NCI-H1930 (cell line): ENCODE measurements around the gene MCF2L.

Source experiments
- DNase-seq, 2 experiments: peaks; one replicate each; lab custom pipeline; 2025; lab: John Stamatoyannopoulos, UW

Gene MCF2L

DNA sequence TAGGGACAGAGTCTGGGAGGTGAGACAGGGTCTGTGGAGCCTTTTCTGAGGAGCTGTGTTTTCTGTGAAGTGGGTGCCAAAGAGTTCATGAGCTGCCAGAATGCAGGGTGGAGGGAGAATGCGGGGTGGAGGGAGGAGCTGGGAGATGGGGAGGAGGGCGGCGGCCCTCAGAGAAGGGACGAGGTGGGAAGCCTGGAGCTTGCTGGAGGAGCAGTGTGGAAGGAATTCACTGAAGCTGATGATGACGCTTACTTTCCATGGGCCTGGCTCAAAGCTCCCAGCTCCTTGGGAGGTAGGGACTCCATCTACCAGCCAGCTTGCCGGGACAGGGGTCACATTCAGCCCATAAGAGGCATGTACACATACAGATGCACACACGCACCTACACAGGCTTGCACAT is 62.5 kb downstream of the MCF2L start:
- no peak for DNase-seq

DNA sequence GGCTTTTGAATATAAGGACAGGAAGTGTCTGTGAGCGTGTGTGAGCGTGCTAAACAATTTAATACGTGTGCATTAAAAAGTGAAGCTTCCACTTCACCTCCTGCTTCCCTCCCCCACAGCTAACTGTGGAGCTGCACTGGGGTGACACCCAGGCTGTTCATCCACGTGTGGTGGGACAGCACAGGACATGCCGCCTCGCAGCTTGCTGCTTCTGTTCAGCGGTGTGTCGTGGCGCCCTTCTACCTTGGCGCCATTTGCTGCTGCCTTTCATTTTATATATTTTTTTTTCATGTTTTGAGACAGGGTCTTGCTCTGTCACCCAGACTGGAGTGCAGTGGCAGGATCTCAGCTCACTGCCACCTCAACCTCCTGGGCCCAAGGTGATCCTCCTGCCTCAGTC is 63.3 kb downstream of the MCF2L start:
- no peak for DNase-seq

DNA sequence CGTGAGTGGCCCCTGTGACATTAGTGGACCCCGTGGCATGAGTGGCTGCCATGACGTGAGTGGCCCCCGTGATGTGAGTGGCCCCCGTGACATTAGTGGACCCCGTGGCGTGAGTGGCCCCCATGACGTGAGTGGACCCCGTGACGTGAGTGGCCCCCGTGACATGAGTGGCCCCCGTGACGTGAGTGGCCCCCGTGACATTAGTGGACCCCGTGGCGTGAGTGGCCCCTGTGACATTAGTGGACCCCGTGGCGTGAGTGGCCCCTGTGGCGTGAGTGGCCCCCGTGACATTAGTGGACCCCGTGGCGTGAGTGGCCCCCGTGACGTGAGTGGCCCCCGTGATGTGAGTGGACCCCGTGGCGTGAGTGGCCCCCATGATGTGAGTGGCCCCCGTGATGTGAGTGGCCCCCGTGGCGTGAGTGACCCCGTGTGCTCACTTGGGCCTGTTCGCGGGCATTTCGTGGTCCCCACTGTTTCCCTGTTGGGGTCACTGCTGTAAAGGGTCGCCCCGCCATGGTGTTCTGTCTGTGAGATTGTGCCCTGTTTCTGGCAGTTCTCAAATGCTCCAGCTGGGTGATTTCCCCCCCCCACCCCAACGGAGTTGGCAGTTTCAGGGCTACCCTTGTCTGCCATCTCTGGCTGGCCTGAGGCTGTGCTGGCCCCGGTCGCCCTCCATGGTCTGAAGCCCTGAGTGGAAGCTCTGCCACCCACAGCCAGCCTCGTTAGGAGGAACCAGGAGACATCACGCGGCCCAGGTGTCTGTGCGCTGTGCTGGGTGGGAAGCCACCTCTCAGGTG is 64.2 kb downstream of the MCF2L start:
- DNase-seq = no peak

DNA sequence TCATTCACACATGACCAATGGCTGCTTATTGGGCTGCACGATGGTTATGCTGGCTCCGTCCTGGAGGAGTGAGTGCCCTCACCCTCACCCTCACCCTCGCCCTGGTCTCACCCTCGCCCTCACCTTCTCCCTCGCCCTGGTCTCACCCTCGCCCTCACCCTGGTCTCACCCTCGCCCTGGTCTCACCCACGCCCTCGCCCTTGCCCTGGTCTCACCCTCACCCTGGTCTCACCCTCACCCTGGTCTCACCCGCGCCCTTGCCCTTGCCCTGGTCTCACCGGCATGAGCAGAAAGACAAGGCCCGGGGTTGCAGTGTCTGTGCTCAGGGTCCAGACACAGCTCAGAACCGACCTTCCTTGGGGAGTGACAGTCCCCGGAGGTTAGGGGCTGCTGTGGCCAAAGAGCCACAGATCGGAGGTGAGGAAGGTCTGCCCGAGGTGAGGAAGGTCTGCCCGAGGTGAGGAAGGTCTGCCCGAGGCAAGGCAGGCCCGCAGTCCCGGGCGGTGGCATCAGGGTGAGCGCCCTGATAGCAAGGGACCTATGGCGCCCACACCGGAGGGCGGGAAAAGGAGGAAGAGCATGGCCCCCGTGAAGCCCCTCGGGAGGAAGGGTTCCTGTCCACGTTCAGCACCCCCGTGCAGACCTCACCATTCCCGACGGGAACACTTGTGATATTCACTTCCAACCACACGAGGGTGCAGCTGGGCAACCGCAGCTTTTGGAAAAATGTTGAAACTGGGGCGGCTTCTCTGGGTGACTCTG is 65.6 kb downstream of the MCF2L start:
- DNase-seq = peak in 1 of 2 experiments; percentile 30

DNA sequence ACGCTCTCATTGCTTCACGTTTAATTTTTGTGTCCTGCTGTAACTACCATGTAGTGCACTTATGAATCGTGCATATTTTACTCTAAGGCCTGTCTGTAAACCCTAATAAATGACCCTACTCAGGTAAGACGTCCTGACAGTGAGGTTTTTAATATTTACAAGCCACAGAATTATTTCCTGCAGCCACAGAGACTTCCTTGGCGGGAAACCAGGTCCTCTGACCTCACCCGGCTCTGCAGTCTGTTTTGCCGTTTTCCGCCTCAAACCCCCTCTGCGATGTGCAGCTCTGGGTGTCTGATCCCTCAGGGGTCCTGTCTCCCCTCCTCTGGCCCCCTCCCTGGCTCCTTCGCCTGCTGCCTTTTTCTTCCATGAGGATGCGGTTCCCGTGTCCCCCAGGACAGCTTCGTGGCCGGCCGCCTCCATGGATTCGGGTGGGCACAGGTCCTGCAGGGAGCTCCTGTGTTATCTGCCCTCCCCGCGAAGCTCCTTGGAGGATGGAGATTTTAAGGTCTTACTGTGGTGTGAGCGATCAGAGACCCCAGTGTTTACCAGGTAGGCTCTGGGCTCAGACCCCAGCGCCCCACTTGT is 66.3 kb downstream of the MCF2L start:
- DNase-seq = no peak

DNA sequence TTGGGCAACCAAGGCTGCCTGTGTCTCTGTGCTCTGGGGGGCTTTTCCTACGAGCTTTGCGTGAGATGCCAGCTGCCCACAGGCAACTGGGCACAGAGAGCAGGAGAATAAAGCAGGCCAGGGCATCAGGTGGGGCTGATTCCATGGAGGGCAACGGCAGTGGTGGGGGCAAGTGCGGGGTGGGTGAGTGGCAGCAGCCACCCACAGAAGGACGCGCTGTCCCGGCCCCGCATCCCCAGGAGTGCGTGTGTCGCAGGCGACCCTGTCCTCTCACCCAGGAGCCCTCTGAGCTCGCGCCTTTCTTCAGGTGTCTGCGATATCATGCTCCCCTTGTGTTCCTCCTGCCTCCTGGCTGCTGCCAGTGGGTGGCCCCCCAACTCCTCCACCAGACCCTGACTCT is 67.4 kb downstream of the MCF2L start:
- DNase-seq = no peak

DNA sequence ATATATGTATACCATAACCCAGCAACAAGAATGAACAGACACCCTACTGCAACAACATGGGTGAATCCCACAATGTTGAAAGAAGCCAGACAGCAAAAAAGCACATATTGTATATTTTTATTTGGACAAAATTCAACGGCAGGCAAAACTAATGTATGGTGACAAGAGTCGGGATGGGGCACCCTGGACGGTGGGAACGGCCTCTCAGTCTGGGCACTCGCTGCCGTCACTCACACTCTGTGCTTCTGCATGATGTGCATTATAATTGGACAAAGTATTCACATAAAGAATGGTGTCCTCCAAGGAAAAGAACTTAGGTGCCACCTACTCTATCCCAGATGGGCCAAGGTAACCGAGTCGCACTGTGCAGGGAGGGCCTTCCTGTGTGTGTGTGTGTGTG is 71.0 kb downstream of the MCF2L start:
- no peak for DNase-seq

DNA sequence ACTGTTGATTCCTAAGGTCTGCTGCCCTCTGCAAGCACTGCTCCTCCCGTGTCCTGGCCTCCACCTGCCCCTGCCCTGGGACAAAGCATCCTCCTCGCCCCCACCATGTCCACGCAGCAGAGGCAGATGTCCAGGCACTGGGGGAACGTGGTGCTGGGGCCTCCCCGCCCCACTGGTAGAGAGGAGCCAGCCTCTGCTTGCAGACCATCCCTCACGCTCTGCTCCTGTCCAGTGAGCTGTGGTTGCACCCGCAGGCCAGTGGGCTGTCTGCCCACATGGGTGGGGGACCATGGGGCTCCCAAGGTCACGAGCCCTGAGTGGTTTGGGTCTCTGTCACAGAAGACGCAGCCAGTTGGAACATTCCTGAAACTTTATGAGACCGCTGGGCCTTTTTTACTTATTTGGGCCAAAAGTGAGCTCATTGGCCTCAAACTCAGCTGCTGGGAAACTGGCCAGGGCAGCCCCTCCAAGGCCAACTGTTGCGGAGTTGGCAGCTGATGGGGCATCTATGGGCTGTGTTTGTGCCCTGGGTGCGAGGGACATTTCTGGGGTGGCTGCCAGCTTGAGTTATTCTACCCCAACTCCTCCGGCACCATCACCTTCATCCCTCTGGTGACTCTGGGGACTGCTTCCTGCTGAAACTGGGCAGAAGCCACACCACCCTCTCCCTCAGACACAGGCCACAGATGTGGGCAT is 71.7 kb downstream of the MCF2L start:
- DNase-seq = no peak

DNA sequence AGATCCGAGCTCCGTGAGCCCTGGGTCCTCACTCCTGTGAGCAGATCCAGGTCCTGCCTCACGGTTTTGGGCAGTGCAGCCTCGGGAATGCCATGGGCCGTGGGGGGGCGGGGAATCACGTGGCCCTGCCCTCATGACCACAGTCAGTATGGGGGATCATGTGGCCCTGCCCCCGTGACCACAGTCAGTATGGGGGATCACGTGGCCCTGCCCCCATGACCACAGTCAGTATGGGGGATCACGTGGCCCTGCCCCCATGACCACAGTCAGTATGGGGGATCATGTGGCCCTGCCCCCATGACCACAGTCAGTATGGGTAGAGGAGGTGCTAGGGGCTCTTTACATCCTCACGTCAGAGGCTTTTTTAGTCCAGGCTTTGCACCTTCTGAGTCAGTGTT is 72.3 kb downstream of the MCF2L start:
- no peak for DNase-seq

DNA sequence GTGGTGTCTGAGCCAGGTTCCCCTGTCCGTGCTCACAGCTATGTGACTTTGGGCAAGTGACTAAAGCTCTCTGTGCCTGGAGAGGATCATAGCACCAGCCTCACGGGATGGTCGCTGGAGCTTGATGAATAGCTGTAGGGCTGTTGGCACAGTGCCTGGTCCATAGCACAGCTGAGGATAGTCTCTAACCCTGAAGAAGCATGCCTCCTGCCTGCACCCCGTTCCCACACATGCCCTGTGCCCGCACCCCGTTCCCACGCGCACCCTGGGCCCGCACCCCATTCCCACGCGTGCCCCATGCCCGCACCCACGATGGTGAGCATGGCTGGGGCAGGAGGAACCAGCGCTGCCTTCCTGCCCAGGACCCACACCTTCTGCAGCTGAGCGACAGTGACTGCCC is 72.9 kb downstream of the MCF2L start:
- no peak for DNase-seq

DNA sequence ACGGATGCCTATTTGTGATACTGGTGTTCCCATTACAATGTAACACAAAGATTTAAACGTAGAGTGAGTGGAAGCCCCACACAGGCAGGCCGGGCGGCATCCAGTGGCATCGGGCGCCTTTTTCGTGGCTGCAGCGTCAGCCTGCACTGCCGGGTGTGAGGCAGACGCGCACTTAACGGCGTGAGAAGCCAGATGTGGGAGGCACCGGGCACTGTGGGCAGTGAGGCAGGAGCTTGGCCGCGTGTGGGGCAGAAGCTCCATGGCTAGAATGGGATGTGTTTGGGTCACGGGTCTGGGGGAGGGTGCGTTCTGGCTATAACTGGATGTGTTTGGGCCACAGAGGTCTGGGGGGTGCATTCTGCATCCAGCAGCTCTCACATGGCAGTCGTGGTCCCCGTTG is 73.4 kb downstream of the MCF2L start:
- DNase-seq = no peak

DNA sequence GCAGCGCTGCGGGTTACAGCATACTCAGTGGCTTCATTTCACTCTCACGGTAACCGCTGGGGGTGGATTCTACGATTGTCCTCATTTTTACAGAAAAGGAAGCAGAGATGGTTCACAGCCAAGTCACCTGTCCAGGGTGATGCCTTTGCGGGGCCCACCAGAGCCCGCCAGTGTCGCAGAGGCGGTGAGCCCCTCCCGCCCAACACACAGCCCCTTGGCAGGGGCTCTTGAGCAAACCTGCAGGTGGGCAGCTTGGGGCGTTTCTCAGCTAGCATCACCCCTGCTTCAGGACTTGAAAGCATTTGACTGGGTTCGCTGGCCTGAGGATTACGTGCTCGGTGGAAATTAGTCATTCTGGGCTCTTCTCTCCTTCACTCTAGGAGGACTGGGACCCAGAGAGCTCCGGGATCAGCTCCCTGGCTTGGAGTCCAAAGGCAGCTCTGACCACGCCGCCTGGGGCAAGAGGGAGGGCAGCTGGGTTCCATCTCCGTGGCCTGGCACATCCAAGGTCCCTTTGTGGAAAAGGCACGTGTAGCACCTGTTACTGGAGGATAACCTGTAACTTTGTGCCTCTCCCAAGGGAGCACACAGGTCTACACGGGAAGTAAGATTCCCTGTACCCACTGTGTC is 74.1 kb downstream of the MCF2L start:
- no peak for DNase-seq

DNA sequence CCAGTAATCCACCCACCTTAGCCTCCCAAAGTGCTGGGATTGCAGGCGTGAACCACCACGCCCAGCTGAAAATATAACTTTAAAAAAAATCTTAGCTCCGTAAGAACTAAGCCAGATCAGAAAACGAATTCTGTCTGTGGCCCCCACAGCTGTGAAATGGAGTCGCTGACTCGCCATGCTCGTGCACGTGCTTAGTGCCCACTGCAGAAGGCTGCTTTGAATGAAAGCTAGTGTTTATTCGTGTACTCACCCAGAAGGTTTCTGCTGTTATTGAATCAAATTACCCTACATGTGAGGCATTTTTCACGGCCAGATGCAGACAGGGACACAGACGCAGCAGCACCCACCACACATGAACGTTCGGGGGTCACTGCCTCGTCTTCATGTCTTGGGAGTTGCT is 74.9 kb downstream of the MCF2L start:
- DNase-seq = no peak

DNA sequence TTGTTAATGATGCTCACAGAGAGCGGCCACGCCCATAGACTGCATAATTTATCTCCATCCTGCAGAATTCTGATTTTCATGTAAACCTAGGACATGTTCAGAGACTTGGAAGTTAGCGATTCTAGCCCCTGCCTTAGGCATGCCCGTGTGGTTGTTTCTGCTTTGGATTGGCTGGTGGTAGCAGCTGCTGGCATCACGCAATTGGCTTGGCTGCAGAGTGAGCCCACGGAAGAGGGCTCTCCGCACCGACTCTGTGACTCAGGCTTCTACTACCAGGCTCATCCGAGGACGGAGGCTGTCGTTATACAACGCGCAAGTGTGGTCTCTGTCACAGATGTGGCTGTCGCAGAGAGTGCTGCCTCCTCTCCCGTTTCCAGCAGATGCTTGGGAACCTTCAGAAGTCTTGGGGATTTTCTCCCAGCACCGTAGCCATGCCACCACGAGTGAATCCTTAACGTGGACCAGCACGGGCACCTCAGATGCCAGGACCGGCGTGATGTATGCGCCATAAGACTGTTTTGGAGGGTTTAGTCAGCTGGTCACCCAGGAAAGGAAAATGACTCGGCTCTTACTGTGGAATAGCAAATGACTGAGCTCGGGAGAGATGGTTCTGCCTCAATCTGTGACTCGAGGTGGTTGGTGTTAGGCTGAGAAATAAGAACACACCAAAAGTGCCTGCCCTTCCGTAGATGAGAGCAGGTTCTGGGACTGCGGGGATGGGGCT is 75.5 kb downstream of the MCF2L start:
- DNase-seq = no peak

DNA sequence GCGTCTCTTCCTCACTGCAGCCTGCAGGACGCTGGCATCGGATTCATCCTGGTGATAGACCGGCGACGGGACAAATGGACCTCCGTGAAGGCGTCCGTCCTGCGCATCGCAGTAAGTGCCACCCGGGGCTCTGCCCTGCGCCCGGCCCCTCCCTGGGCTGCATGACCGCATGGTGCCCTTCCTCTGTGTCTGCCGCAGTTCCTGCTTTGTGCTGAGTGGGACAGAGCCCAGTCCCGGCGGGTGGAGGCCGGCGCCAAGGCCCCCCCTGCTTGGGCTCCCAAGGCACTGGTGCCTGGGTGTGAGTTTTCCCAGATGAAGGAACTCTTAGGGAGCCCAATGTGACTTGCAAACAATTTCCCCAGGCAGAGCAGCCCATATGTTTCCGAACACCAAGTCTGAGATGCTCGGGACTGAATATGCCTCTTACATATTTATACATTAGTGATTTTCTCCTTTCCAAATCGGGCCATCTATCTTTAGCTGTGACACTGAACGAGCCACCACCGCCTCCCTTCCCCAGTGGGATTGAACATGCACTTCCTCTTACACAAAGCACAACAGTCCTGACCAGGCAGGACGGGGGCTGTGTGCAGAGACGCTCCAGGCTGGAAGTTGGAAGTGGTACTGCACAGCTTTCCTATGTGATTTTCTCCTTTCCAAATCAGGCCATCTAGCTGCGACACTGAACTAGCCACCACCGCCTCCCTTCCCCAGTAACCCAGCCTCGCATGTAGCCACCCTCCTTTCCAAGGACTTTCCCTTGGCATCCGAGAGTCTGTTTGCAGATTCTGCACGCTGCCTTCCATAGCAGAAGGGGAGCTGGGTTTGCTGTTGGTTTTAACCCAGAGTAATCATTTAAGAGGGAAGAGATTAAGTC is 76.5 kb downstream of the MCF2L start:
- no peak for DNase-seq

DNA sequence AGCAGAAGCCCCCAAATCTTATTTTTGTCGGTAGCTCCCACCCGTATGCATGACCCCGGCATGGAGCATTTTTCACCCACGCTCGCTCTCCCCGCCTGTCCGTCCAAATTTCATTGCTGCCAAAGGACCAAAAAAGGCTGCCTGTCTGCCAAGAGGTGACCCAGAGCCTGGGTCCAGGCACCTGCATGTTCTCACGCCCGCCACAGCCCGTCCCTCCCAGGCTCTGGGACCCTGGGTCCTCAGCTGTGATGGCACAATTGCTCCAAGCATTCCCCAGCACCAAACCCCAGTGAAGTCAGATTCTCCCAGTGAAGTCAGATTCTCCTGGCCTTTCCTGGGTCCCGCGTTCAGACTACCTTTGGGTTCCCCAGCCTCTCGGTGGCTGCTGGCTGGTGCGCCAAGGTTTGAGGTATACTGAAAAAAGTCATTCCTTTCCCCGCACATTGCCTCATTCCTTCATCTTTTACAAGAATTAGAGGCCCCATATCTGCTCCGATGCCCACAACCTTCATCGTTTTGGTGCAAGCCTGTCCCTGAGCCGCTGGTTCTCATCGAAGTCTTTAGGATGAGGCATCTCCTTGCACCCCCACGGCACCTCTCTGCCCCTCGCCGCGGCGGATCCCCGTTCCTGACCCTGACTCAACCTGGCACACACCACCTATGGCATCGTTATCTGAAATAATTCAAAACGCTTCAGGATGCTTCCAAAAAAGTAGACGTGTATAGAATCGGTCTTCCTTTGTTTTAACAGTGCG is 77.3 kb downstream of the MCF2L start:
- no peak for DNase-seq

DNA sequence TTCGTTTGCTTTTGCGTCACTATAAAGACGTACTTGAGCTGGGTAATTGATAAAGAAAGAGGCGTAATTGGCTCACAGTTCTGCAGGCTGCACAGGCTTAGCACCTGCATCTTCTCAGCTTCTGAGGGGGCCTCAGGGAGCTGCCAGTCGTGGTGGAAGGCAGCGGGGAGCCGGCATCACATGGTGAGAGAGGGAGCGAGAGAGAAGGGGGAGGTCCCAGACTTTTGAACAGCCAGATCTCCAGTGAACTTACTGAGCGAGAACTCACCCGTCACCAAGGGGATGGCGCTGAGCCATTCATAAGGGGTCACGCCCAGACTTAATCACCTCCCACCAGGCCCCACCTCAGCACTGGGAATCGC is 77.8 kb downstream of the MCF2L start:
- DNase-seq = no peak

DNA sequence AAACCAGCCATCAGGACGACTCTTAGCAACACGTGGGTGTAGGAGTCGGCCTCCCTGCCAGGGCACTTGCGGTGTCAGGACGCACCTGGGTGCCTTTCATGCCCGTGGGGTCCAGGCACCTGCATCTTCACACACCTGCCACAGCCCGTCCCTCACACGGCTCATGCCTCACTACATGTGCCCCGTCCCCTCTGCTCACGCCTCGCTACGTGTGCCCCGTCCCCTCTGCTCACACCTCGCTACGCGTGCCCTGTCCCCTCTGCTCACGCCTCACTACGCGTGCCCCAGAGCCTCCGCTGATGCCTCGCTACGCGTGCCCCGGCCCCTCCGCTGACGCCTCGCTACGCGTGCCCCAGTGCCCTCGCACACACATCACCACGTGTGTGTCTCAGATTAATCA is 78.6 kb downstream of the MCF2L start:
- DNase-seq = no peak

DNA sequence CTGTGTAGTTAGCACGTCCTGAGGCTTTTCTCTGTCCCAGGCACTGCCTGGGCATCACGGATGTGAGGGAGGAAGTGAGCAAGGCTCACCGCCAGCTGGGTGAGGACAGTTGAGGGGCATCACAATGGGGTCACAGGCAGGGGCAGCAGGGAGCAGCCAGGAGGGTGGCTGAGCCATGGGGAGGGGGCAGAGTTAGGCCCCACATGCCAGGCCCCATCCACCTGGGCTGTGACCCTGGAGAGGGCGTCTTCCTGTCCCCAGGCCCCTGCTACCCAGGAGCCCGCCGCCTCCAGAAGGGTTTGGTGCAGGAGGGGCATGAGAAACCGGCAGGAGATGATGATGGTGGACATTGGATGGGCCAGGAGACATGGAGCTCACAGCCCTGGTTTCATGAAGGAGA is 79.8 kb downstream of the MCF2L start:
- no peak for DNase-seq

DNA sequence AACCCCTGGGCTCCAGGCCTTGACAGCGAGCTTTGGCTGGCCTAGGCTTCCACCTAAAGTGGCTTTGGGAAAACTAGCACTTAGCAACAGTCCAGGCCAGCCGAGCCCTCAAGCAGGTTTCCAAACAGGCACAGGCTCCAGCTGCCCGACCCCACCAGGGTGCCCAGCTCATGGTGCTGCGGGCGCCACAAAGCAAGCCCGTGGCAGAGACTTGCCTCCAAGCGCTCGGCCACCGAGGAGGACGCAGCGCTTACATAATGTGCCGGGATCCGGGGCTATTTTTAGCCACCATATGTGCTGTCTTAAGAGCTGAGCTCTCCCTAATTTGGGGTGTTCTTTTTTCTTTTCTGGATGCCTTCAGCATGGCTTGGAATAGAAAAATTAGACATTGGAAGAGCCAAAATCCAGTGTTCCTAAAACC is 80.5 kb downstream of the MCF2L start:
- no peak for DNase-seq
